Muscle layer of duodenum (tissue), 2 donors: ENCODE data around the gene RABGAP1L.
"Not testable (repeated sequence)": the region's sequence is repeated elsewhere in the genome, so short reads cannot be mapped to it uniquely, and the experiment has no call there.

ENCODE experiments used
- H3K27ac ChIP-seq: one replicate; pipeline ENCODE4 v1.7.0; 2013; ENCODE audit warnings: mild to moderate bottlenecking, low read length
- H3K27me3 ChIP-seq: one replicate; pipeline ENCODE4 v1.7.0; 2013; ENCODE audit warnings: low read depth, mild to moderate bottlenecking, control low read depth, low read length
- H3K36me3 ChIP-seq, 2 donors: one replicate each; pipeline ENCODE4 v1.7.0; 2013; ENCODE audit warnings: low read length in 2 of 2, control low read depth in 1 of 2, mild to moderate bottlenecking in 1 of 2; ENCODE audit not compliant: insufficient read depth in 2 of 2, control insufficient read depth in 1 of 2
- H3K4me1 ChIP-seq, 2 donors: one replicate each; pipeline ENCODE4 v1.7.0; 2013; ENCODE audit warnings: low read length in 2 of 2, mild to moderate bottlenecking in 2 of 2, control low read depth in 1 of 2, moderate library complexity in 1 of 2; ENCODE audit not compliant: insufficient read depth in 2 of 2, control insufficient read depth in 1 of 2
- H3K4me3 ChIP-seq, 2 donors: one replicate each; pipeline ENCODE4 v1.7.0; 2013; ENCODE audit warnings: low read length in 2 of 2, low read depth in 1 of 2, mild to moderate bottlenecking in 1 of 2
- H3K9me3 ChIP-seq, 2 donors: one replicate each; pipeline ENCODE4 v1.7.0; 2013; ENCODE audit warnings: low read length in 2 of 2, control low read depth in 1 of 2, mild to moderate bottlenecking in 1 of 2; ENCODE audit not compliant: control insufficient read depth in 1 of 2
- donor health status: healthy.

The RABGAP1L gene

DNA sequence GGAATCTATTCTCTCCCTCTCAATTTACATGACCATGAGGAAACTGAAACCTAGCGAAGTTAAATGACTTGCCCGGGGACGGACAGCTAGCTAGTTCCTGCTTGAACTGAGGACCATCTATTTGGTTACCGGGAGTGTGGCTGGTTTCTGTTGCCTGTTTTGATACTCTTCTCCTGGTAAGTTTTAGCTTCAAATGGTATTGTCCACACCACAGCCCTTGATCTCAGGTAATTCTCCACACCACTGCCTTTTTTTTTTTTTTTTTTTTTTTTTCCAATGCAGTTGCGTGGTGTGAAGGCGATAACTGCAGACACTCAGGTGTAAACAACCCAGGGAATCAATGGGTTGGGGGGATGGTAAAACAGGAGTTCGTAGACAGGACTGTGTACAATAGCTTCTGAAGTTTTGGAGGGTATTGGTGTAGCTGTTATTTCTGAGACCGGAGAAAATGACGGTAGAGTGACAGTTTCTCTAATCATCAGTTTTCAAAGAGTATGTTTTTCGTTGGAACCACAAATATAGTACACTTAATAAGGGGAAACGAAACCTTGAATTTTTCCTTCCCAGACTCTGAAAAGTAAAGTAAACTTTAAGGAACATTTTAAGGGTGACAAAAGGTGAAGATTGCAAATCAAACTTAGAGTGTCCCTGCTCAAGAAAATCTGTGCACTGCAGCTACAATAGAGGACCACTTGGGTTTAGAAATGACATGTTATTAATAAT lies 715.2 kb downstream of the RABGAP1L start:
- Histone ChIP-seq H3K4me1 (no peaks in the 10 kb centered on the region), H3K36me3 (no peaks in the 10 kb centered on the region), H3K4me3 (peak overlapping the region in 1 of 2 donors; percentile 49), H3K9me3 (no peaks in the 10 kb centered on the region), H3K27ac (peak overlapping the region; percentile 7), H3K27me3 (no peaks in the 10 kb centered on the region)

DNA sequence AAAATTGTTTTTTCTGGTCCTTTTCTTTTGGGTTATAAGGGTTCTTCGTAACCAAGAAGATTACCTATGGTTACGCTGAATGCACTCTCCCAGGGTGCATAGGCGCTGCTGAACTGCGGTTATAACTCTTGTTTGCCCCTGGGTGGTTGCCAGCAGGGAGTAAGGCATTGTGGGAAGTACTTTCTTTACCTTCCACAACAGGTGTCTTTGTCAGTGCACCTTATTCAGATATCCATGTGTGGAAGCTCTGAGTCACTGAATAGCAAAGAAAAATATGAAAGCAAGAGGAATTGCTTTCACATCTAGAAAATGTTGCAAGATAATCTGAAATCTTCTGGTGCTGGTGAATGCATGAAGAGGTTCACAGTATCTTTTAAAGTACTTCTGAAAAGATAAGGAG lies 716.0 kb downstream of the RABGAP1L start:
- Histone ChIP-seq H3K27ac (peak overlapping the region; percentile 74), H3K36me3 (no peaks in the 10 kb centered on the region), H3K9me3 (no peaks in the 10 kb centered on the region), H3K4me1 (no peaks in the 10 kb centered on the region), H3K27me3 (no peaks in the 10 kb centered on the region), H3K4me3 (peak overlapping the region in 1 of 2 donors; percentile 56)

DNA sequence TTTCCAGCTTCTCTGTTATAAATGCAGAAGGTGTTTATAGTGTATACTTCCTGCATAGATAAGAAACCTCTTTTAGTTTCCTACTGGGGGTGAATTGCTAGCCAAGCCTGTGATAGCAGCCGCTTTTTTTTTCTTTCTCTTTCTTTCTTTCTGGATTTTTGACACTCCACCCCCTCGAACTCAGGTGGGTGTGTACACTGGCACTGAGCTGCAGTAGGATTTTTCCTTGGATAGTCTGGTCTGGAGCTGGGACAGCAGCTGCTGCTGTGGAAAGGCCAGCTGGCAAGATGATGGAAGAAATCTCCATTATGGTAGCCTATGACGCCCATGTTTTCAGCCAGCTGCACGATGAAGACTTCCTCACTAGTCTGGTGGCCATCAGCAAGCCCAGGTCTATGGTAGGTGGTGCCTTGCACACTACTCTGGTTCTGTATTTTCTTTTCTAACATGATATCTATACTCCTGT lies 717.9 kb downstream of the RABGAP1L start:
- H3K27ac ChIP-seq: peak overlapping the region; percentile 74
- no peaks in the 10 kb centered on the region for H3K9me3 ChIP-seq
- peak overlapping the region in 1 of 2 donors; percentile 56 for H3K4me3 ChIP-seq
- no peaks in the 10 kb centered on the region for H3K4me1 ChIP-seq
- H3K36me3 ChIP-seq: no peaks in the 10 kb centered on the region
- no peaks in the 10 kb centered on the region for H3K27me3 ChIP-seq

DNA sequence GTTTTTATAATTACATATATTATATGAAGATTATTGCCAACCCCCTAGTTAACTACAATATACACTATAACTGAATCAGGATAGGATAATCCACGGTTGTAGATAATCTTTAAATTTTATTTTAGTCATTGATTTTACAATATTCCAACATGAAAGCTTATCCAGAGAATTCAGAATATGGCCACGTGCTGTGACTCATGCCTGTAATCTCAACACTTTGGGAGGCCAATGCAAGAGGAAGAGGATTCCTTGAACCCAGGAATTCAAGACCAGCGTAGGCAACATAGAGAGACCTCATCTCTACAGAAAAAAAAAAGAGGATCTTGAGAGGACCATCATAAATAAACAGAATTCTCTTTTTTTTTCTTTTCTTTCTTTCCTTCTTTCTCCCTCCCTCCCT lies 720.9 kb downstream of the RABGAP1L start:
- Histone ChIP-seq H3K27ac (no peak overlapping the region), H3K36me3 (no peaks in the 10 kb centered on the region), H3K27me3 (no peaks in the 10 kb centered on the region), H3K9me3 (no peaks in the 10 kb centered on the region), H3K4me1 (peaks cover 0 to 7% of the 10 kb centered on the region in 2 donors), H3K4me3 (no peak overlapping the region)

DNA sequence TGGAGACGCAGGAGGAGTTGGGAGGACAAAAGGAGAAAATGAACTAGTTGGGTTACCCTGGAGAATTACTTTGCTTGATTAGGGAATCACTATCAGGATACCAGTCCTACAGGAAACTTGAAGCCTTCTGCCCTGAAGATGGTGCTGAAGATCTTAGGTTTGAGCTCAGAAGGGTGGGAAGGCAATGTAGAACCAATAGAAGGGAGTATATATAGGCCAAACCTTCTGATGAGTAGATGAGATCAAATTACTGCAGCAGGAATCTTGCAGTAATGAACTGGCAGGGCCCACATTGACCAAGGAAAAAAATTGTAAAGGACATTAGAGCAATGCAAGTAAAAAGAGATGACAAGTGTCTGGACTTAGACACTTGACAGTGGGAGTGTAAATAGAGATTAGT lies 724.1 kb downstream of the RABGAP1L start:
- Histone ChIP-seq H3K4me3 (no peak overlapping the region), H3K9me3 (no peaks in the 10 kb centered on the region), H3K36me3 (no peaks in the 10 kb centered on the region), H3K4me1 (peaks cover 0 to 11% of the 10 kb centered on the region in 2 donors), H3K27me3 (no peaks in the 10 kb centered on the region), H3K27ac (no peak overlapping the region)

DNA sequence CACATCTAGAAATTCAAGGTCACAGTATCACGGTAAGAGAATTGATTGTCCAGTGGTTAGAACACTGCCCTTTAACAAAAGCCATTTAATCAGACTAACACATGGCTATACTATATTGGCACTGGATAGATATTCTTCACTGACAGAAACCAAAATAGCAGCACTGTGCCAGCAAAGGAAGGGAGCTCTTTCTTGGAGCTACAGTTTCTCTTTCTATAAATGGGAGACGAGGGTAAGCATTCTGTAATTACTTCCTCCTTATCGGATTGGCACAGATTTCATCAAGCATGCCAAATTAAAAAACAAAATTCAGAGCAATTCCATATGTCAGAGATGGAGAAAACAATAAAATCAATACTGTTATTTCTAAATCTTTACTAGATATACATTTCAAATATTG lies 724.7 kb downstream of the RABGAP1L start:
- no peaks in the 10 kb centered on the region for H3K9me3 ChIP-seq
- H3K4me1 ChIP-seq: peaks cover 0 to 11% of the 10 kb centered on the region in 2 donors
- H3K36me3 ChIP-seq: no peaks in the 10 kb centered on the region
- H3K4me3 ChIP-seq: no peak overlapping the region
- H3K27ac ChIP-seq: no peak overlapping the region
- no peaks in the 10 kb centered on the region for H3K27me3 ChIP-seq

DNA sequence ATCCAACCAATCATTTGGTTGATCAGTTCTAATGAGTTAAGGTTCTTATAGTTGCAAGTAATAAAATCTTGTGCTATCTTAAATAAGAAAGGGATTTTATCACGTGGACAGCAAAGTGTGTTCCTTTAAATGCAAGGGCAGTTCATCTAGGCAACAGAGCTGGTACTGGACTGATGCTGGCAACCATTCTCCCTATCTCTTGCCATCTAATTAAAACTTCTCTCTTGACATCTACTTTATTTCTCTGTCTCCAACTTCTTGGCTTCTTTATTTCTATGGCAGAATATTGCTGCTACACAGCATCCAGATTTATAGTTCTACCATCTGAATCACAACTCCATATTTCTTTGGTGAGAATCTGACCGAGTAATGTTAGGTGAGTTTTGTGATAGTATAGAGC lies 725.2 kb downstream of the RABGAP1L start:
- H3K27ac ChIP-seq: no peak overlapping the region
- no peak overlapping the region for H3K4me3 ChIP-seq
- no peaks in the 10 kb centered on the region for H3K27me3 ChIP-seq
- peaks cover 0 to 11% of the 10 kb centered on the region in 2 donors for H3K4me1 ChIP-seq
- H3K9me3 ChIP-seq: no peaks in the 10 kb centered on the region
- no peaks in the 10 kb centered on the region for H3K36me3 ChIP-seq

DNA sequence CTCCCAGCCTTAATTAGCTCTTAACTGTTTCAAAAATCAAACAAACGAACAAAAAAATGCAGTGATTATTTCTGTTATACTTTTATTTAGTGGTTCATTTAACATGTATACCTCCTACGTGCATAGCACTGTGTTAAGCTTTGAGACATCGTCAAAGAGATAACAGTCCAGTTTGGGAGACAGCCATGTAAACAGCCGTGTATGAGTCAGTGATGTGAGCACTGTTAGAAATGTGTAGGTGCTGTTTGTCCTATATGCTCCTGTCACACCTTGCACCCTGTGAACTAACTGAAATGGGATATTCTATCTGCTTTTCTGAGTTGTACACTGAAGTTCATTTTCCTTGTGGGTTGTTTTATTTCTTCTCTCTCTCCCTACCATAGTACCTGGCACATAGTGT lies 730.7 kb downstream of the RABGAP1L start:
- H3K27ac ChIP-seq: no peak overlapping the region
- H3K4me1 ChIP-seq: peaks cover 0 to 4% of the 10 kb centered on the region in 2 donors
- no peaks in the 10 kb centered on the region for H3K9me3 ChIP-seq
- no peaks in the 10 kb centered on the region for H3K27me3 ChIP-seq
- no peaks in the 10 kb centered on the region for H3K36me3 ChIP-seq
- H3K4me3 ChIP-seq: no peak overlapping the region

DNA sequence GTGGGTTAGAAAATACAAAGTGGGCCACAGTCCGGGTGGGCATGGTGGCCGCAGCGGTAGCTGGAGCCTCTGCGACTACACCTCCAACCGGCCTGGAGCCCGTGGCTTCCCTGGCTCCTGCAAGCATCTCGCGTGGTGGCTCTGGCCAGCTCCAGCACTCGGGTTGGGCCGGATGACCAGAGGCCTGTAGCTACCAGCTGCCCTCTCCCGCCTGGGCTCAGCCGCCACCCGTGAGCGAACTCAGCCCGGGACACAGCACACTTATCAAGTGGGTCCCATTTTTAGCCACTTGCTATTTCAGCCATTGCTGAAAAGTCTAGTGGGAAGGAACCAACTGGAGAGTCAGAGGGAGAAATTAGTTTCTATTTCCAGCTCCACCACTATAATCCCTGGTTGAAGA lies 732.7 kb downstream of the RABGAP1L start:
- no peaks in the 10 kb centered on the region for H3K27me3 ChIP-seq
- no peaks in the 10 kb centered on the region for H3K36me3 ChIP-seq
- H3K27ac ChIP-seq: no peak overlapping the region
- no peaks in the 10 kb centered on the region for H3K4me1 ChIP-seq
- H3K4me3 ChIP-seq: no peak overlapping the region
- H3K9me3 ChIP-seq: no peaks in the 10 kb centered on the region

DNA sequence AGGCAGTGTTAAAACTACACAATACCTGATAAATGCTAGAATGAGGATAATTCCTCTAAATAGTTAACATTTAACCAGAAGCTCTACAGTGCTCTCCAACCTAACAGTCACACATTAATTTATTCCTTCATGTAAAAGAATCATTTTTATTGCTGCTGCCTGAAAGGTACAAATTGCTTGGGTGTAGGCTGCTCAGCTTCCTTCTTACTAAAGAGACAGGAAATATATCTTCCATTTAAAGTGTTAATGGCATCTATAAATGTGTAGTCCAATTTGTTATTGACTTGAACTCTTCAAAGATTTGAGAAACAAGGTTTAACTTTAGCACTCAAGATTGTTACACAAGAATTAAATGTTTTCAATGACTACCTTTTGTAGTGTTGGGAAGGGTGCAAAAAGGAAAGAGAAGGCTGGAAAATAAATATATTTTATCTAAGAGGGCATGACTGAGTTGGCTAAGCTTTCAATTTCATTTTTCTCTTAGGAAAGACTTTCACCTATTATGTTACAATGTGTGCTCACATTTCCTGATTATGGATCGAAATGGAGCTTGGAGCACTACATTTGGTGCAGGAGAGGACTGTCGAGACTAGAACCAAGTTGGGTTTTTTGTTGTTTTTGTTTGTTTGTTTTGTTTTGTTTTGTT lies 734.9 kb downstream of the RABGAP1L start:
- no peaks in the 10 kb centered on the region for H3K9me3 ChIP-seq
- H3K36me3 ChIP-seq: no peaks in the 10 kb centered on the region
- H3K4me3 ChIP-seq: no peak overlapping the region
- no peaks in the 10 kb centered on the region for H3K27me3 ChIP-seq
- H3K4me1 ChIP-seq: no peaks in the 10 kb centered on the region
- H3K27ac ChIP-seq: no peak overlapping the region

DNA sequence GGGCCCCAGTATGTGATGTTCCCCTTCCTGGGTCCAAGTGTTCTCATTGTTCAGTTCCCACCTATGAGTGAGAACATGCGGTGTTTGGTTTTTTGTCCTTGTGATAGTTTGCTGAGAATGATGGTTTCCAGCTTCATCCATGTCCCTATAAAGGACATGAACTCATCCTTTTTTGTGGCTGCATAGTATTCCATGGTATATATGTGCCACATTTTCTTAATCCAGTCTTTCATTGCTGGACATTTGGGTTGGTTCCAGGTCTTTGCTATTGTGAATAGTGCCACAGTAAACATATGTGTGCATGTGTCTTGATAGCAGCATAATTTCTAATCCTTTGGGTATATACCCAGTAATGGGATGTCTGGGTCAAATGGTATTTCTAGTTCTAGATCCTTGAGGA lies 736.3 kb downstream of the RABGAP1L start:
- not testable (repeated sequence) for H3K9me3 ChIP-seq, H3K4me3 ChIP-seq, H3K36me3 ChIP-seq, H3K27ac ChIP-seq, H3K4me1 ChIP-seq, H3K27me3 ChIP-seq
